Measurements from ENCODE around the gene NPPA. TPM values are rescaled to one million over a fixed set of nuclear protein-coding genes. Genes with fewer than 3 reads are reported as not detected.

NPPA gene
- total and polyA plus RNA-seq, 8 donors, result 0.48 to 7.2 (median 2.7) TPM; not detected in 3

GRCh38 chr1:11796036-11796828, 51.4 kb downstream of the NPPA start:
- no peak overlapping the region for H3K4me3 ChIP-seq
- H3K27me3 ChIP-seq, result no peaks in the 10 kb centered on the region
- peaks cover 19 to 46% (median 34%) of the 10 kb centered on the region in 4 donors for H3K4me1 ChIP-seq
- intact Hi-C loops (cut with DNase I; ENCODE audit: low total_unique reads), result loop anchor here (10.0 kb wide), 1 partner anchor 61 kb away; the partner anchor contains the start of gene AGTRAP
- peak overlapping the region in 2 of 5 donors; percentile 57 to 58 for H3K27ac ChIP-seq
- TF ChIP-seq CTCF (IDR thresholded peaks at IDR 0.05) (no peak), POLR2A (IDR thresholded peaks at IDR 0.05) (no peak), EP300 (IDR thresholded peaks at IDR 0.05) (no peak), POLR2AphosphoS5 (IDR thresholded peaks at IDR 0.05) (no peak)
- peak in 1 of 2 donors; percentile 33 for DNase-seq
- no peaks in the 10 kb centered on the region for H3K9me3 ChIP-seq
- H3K36me3 ChIP-seq, result peaks cover 39 to 95% (median 83%) of the 10 kb centered on the region in 4 donors
- 91 to 97% (median 95%) methylated on average over 15 of the region's 15 CpGs for WGBS, 5 donors

Small RNA genes within 50 kb of the gene (small RNA-seq; reads per million reads assigned to genes)
- 0 reads per million in 4 donors for gene RF02156
- 0 reads per million in 4 donors for gene RF02157
- 0 reads per million in 4 donors for gene RF02158

Other genes starting within 250 kb of the NPPA start
- 10 to 100 TPM in 1 of 5 donors, 1 to 10 TPM in 2, not detected in 2; 2.5 to 12.5 (median 5.0) TPM for gene FBXO2, start 193.4 kb downstream of the NPPA start, total RNA-seq
- gene FBXO2, start 193.4 kb downstream of the NPPA start, polyA plus RNA-seq, result 10 to 100 TPM in 2 of 3 donors, 1 to 10 TPM in 1; 5.5 to 16.7 (median 15.4) TPM
- gene FBXO44, start 192.9 kb downstream of the NPPA start, total RNA-seq, result 10 to 100 TPM in 2 of 5 donors, 1 to 10 TPM in 3; 3.6 to 54.8 (median 9.0) TPM
- gene FBXO44, start 192.9 kb downstream of the NPPA start, polyA plus RNA-seq, result 10 to 100 TPM in 2 of 3 donors, 1 to 10 TPM in 1; 7.6 to 22.7 (median 17.0) TPM
- gene FBXO6, start 183.6 kb downstream of the NPPA start, total RNA-seq, result 1 to 10 TPM in 4 of 5 donors, not detected in 1; 1.2 to 9.1 (median 7.1) TPM
- 10 to 100 TPM; 14.1 to 15.7 (median 15.0) TPM for gene FBXO6, start 183.6 kb downstream of the NPPA start, polyA plus RNA-seq
- gene MAD2L2, start 166.6 kb downstream of the NPPA start, total RNA-seq, result 10 to 100 TPM in 3 of 5 donors, 1 to 10 TPM in 2; 7.2 to 23.9 (median 14.3) TPM
- 10 to 100 TPM; 45.6 to 54.4 (median 47.3) TPM for gene MAD2L2, start 166.6 kb downstream of the NPPA start, polyA plus RNA-seq
- gene DRAXIN, start 156.1 kb downstream of the NPPA start, total RNA-seq, result under 1 TPM in 1 of 5 donors, not detected in 4; 0.18 TPM
- under 1 TPM in 2 of 3 donors, not detected in 1; 0.03 to 0.06 TPM for gene DRAXIN, start 156.1 kb downstream of the NPPA start, polyA plus RNA-seq
- 10 to 100 TPM in 4 of 5 donors, 1 to 10 TPM in 1; 4.1 to 76.3 (median 21.6) TPM for gene AGTRAP, start 111.6 kb downstream of the NPPA start, total RNA-seq
- gene AGTRAP, start 111.6 kb downstream of the NPPA start, polyA plus RNA-seq, result 10 to 100 TPM; 27.8 to 60.3 (median 32.6) TPM
- 1 to 10 TPM in 1 of 5 donors, not detected in 4; 1.6 TPM for gene C1orf167, start 85.6 kb downstream of the NPPA start, total RNA-seq
- 1 to 10 TPM in 2 of 3 donors, not detected in 1; 2.0 to 4.7 TPM for gene C1orf167, start 85.6 kb downstream of the NPPA start, polyA plus RNA-seq
- gene MTHFR, start 41.8 kb downstream of the NPPA start, total RNA-seq, result 100 to 1,000 TPM in 2 of 5 donors, 10 to 100 TPM in 3; 42.0 to 171 (median 75.6) TPM
- 1 to 10 TPM; 5.3 to 8.9 (median 5.5) TPM for gene MTHFR, start 41.8 kb downstream of the NPPA start, polyA plus RNA-seq
- gene CLCN6, start 41.6 kb downstream of the NPPA start, total RNA-seq, result 10 to 100 TPM in 4 of 5 donors, 1 to 10 TPM in 1; 4.9 to 49.6 (median 14.6) TPM
- 1 to 10 TPM; 4.1 to 6.2 (median 4.1) TPM for gene CLCN6, start 41.6 kb downstream of the NPPA start, polyA plus RNA-seq
- 1 to 10 TPM in 1 of 5 donors, not detected in 4; 1.6 TPM for gene NPPB, start 11.2 kb upstream of the NPPA start, total RNA-seq
- 10 to 100 TPM in 1 of 3 donors, 1 to 10 TPM in 2; 1.0 to 12.8 (median 3.9) TPM for gene NPPB, start 11.2 kb upstream of the NPPA start, polyA plus RNA-seq
- gene KIAA2013, start 78.6 kb upstream of the NPPA start, total RNA-seq, result 100 to 1,000 TPM in 2 of 5 donors, 10 to 100 TPM in 3; 21.0 to 525 (median 70.0) TPM
- gene KIAA2013, start 78.6 kb upstream of the NPPA start, polyA plus RNA-seq, result 10 to 100 TPM; 14.4 to 28.9 (median 15.5) TPM
- gene PLOD1, start 86.9 kb upstream of the NPPA start, total RNA-seq, result 10 to 100 TPM in 4 of 5 donors, 1 to 10 TPM in 1; 8.2 to 56.2 (median 39.4) TPM
- 10 to 100 TPM in 2 of 3 donors, 1 to 10 TPM in 1; 9.8 to 39.5 (median 31.1) TPM for gene PLOD1, start 86.9 kb upstream of the NPPA start, polyA plus RNA-seq
- gene MFN2, start 132.7 kb upstream of the NPPA start, total RNA-seq, result 10 to 100 TPM; 46.6 to 68.0 (median 53.6) TPM
- 10 to 100 TPM; 31.2 to 41.9 (median 37.4) TPM for gene MFN2, start 132.7 kb upstream of the NPPA start, polyA plus RNA-seq
- 100 to 1,000 TPM in 1 of 5 donors, 10 to 100 TPM in 3, 1 to 10 TPM in 1; 1.8 to 107 (median 13.2) TPM for gene MIIP, start 171.7 kb upstream of the NPPA start, total RNA-seq
- gene MIIP, start 171.7 kb upstream of the NPPA start, polyA plus RNA-seq, result 10 to 100 TPM; 22.1 to 32.7 (median 25.7) TPM
- gene TNFRSF8, start 215.5 kb upstream of the NPPA start, total RNA-seq, result under 1 TPM in 3 of 5 donors, not detected in 2; 0.18 to 0.58 (median 0.45) TPM
- 1 to 10 TPM; 1.2 to 2.1 (median 1.5) TPM for gene TNFRSF8, start 215.5 kb upstream of the NPPA start, polyA plus RNA-seq

Measured in stomach (tissue), 9 donors.